HG03103 (cell line): ENCODE measurements around the gene GLT1D1.

Source experiments
- ATAC-seq: cut with Tn5 transposase; IDR thresholded peaks from one replicate; pipeline ENCODE4 v1.9.1; 2021; ENCODE audit warnings: low read depth; ENCODE audit not compliant: unreplicated experiment

The GLT1D1 gene

DNA sequence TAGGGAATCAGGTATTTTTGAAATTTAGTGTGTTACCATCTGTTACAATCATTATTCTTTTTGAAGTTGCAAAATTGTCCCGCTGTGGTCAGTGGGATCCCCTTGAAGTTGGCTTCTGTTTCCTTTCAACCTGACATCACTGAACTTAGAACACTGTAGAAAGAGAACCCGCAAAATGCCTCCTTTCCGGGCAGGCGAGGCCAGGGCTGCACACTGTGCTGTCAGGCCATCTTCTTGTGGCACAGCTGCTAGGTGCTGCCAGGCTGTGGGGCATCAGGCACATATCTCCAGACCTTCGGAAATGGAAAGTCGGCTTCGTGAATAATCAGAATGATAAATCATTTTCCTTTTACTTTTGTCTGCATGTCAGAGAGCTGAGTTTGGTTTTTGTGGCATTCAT, 103.5 kb downstream of the GLT1D1 start:
- no peak for ATAC-seq

GRCh38 chr12:128959901-128960300, 106.6 kb downstream of the GLT1D1 start:
- no peak for ATAC-seq

- ATAC-seq: no peak
Observed at GRCh38 chr12:128961308-128961902, 108.1 kb downstream of the GLT1D1 start.

GRCh38 chr12:128961957-128962356, 108.7 kb downstream of the GLT1D1 start:
- no peak for ATAC-seq

- ATAC-seq: no peak
Observed at GRCh38 chr12:128966203-128966810, 113.0 kb downstream of the GLT1D1 start.

DNA sequence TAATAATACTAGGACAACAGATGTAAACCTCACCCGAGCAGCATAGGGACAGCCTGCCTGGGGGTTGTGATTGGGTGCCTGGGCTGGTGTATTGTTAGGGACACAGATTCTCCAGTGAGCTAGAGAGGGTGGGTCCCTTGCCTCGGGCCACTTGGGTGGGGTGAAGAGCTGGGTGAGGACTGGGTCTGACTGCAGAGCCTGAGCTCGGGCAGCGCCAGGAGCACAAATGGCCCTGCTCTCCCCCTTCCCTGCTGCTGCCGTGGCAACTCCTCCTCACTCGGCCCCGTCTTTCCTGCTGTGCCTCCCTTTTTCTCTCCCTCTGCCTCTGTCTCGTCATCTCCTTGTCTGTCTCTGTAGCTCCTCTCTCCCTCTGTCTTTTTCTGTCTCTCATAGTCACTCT, 115.4 kb downstream of the GLT1D1 start:
- no peak for ATAC-seq

- ATAC-seq: peak; percentile 93
Observed at GRCh38 chr12:128969480-128970055, 116.3 kb downstream of the GLT1D1 start.

- ATAC-seq: no peak
Observed at GRCh38 chr12:128970110-128970509, 116.8 kb downstream of the GLT1D1 start.

DNA sequence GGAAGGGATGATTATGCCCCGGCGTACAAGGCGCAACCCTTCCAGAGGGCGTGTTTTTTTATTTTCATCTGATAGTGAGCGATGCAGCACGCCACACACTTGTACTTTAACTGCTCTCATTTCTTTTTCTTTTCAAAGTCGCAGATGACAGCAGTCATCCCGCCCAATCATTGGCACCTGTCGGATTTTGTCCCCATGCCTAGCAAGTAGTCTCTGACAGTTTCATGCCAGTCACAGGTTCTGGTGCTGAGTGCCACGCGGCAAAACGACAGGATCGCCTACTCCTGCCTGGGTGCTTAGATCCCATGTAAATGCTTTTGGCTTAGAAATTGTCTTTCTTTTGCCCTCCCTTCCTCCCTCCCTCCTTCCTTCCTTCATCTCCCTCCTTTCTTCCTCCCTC, 117.7 kb downstream of the GLT1D1 start:
- ATAC-seq: no peak

DNA sequence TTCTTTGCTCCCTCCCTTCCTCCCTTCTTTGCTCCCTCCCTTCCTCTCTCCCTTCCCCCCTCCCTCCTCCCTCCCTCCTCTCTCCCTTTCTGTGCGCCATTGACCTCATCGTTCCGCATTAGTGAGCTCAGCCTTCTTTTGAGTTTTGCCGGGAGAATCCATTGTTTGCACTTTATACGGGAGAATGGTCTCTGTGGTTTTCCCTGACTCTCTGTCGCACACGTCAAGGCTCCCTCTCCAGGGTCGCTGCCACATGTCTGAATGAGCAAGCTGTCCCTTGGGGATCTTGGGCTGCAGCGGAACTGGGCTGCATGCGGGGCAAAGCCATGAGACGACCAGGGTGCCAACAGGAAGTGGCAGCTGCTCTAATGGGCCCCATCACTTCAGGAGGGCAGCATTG, 118.5 kb downstream of the GLT1D1 start:
- no peak for ATAC-seq

GRCh38 chr12:128973883-128974681, 120.8 kb downstream of the GLT1D1 start:
- ATAC-seq: no peak

DNA sequence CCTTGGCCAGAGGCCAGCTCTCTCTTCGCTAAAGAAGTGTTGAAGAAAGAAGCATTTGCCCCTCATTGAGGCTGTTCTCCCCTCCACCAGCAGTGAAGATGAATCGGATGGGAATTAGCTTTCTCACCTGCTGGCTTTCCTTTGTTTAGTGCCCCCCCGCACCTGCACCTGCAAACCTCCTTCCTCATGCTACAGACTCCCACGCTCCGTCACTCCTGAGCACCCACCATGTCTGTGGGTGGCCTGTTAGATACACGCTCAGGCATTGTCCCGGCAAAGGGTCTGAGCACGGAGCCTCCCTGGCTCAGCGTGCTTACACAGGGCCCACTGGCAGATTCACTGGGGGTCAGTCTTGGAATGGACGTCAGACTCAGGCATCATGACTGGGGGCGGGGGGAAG, 121.6 kb downstream of the GLT1D1 start:
- ATAC-seq: no peak

DNA sequence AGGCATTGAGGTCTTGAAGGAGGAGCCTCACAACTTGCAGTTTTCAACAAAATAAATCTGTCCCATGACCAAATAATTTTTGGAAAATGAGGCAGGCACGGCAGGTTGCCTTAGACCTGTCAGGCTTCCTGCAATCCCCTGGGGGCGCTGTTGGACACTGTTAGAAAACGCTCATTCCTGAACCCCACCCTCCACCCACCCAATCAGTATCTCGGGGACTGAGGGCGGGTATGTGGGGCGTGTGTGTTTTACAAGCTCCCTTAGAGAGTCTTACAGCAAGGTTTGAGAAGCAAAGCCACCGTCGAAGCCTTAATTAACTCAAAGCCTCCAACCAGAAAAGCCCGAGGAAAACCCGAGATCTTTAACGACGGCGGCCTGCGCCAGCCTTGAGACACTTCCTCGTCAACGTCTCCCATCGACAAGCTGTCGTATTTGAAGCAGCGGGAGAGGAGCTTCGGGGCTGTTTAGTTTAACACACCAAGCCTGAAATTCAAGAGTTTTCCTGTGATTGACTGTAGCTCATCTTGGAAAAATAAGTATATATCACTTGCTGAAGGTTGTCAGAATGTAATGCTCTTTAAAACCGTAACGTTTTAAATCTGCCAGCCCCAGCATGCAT, 123.0 kb downstream of the GLT1D1 start:
- ATAC-seq: no peak

DNA sequence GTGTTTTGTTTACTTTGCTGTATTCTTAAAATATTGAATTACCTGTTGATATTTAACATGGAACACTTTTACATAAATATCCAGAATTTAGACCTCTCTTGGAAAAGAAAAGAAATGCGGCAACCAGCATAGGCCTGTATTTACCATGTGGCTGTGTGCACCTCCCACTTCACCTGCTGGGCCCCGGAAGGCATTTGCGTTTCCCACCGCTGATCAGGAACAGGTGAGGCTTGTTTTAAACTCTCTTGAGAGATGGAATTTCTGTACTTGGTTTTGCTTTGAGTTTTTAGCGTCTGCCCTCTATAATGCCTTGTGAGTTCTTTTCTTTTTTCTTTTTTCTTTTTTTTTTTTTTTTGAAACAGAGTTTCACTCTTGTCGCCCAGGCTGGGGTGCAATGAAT, 124.2 kb downstream of the GLT1D1 start:
- no peak for ATAC-seq

GRCh38 chr12:128978067-128978466, 124.8 kb downstream of the GLT1D1 start:
- no peak for ATAC-seq

GRCh38 chr12:128980623-128981022, 127.3 kb downstream of the GLT1D1 start:
- ATAC-seq: no peak

- ATAC-seq: no peak
Observed at GRCh38 chr12:128981971-128982533, 128.8 kb downstream of the GLT1D1 start.

DNA sequence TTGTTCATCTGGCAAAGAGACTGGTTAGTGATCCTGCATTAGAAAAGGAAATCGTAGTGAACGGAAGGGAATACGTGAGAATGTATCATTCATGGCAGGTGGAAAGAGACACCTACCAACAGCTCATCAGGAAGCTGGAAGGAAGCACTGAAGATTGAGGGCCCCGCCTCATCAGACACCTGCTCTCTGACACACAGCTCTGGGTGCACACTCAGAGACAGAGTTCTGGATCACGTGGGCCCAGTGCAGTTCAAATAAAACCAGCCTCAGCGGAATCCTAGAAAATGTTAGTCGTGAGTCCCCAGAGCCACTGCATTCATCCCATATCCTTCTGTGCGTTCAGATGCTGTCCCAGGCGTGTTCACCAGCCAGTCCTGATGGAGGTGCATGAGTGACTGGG, 129.7 kb downstream of the GLT1D1 start:
- ATAC-seq: no peak

- ATAC-seq: no peak
Observed at GRCh38 chr12:128983371-128983770, 130.1 kb downstream of the GLT1D1 start.

- no peak for ATAC-seq
Observed at GRCh38 chr12:128986957-128987356, 133.7 kb downstream of the GLT1D1 start.

DNA sequence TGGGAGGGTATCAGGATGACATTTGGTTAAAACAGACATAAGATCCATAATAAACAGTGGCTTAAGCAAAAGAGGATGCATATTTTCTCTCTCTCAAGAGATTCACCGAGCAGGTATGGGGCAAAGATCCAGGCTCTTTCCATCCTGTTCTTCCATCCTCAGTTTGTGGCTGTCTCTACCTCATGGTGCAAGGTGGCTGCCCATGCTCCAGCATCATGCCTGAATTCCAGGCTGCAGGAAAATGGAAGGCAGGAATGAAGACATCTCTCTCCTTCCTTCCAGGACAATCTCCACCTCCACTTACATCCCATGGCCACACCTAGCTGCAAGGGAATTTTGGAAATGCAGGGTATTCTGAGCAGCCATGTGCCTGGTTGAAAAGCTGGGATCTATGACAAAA, 136.0 kb downstream of the GLT1D1 start:
- ATAC-seq: no peak
